Progenitor cell of endocrine pancreas (in vitro differentiated cells): ENCODE measurements around the gene MAD1L1. TPM values are rescaled to one million over a fixed set of nuclear protein-coding genes. Genes with fewer than 3 reads are reported as not detected.

Experiments used
- DNase-seq: peaks from one replicate; pipeline ENCODE4 v3.0.0; 2021; ENCODE audit warnings: low spot score; ENCODE audit not compliant: unreplicated experiment
- H3K27ac Mint-ChIP-seq: 2 replicates; pipeline ENCODE4 v1.8.0; 2021; ENCODE audit warnings: mild to moderate bottlenecking, moderate library complexity, mixed read lengths
- H3K27me3 Mint-ChIP-seq: 2 replicates; pipeline ENCODE4 v1.8.0; 2021; ENCODE audit warnings: mixed read lengths
- H3K36me3 Mint-ChIP-seq: 2 replicates; pipeline ENCODE4 v1.8.0; 2022; ENCODE audit warnings: mixed read lengths; ENCODE audit not compliant: insufficient read depth
- H3K4me1 Mint-ChIP-seq: 2 replicates; pipeline ENCODE4 v1.8.0; 2021; ENCODE audit warnings: low read depth, mixed read lengths
- H3K4me3 Mint-ChIP-seq: 2 replicates; pipeline ENCODE4 v1.8.0; 2021; ENCODE audit warnings: low read depth, mild to moderate bottlenecking, moderate library complexity, mixed read lengths
- H3K9me3 Mint-ChIP-seq: 2 replicates; pipeline ENCODE4 v1.8.0; 2021; ENCODE audit warnings: low read depth, mixed read lengths
- CTCF ChIP-seq: fragments of 200-600 bp; sonication (generic); IDR thresholded peaks from one replicate; pipeline ENCODE4 v1.5.0; 2021; ENCODE audit warnings: antibody characterized with exemption, mild to moderate bottlenecking; ENCODE audit not compliant: unreplicated experiment
- total RNA-seq: library from RNA; stranded (reverse); gene quantifications from 2 replicates; pipeline ENCODE4 v1.2.1, GENCODE V29; 2021

The MAD1L1 gene
- total RNA-seq, 1 donor from 2014 or later, result 49.8 TPM

DNA sequence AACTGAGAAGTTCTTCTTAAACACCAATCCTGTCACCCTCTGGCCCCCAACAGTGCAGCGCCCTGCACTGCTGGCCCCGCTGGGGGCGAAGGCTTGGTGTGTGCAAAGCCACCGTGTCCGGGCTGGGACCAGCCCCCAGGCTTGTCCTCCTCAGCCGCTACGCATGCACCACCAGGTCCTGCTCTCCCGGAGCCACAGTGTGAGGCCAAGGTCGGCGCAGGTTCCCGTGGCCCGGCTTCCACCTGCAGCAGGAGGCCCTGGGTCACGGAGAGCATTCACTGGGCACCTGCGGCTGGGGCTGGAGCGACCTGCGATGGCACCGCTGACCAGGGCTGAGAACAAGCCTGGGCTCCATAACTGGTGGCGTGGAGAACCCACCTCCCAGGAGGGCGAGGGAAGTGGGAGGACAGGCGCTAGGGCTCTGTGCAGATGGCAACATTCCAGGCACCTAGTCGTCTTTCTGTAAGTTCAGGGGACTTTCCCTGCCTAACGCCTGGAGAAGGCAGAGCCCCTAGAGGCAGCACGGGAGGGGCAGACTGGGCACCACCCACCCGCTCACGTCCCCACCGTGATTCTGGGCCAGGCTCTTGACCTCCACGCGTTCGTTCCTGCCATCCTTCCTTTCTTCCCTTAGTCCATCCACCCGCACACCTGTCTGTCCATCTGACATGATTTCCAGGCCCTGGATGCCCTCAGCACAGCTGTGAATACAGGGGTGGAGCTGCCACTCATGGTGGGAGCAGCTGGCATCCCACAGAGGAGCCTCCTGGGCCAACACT, 291.1 kb downstream of the MAD1L1 start:
- Mint-ChIP-seq H3K4me1 (peaks cover 8% of the 10 kb centered on the region), H3K36me3 (peaks cover 8% of the 10 kb centered on the region), H3K4me3 (no peak overlapping the region), H3K27me3 (no peaks in the 10 kb centered on the region), H3K27ac (peak overlapping the region; percentile 83), H3K9me3 (peaks cover 4% of the 10 kb centered on the region)
- no peak for TF ChIP-seq CTCF
- DNase-seq, result no peak

GRCh38 chr7:1940863-1941262, 291.9 kb downstream of the MAD1L1 start:
- no peak for TF ChIP-seq CTCF
- Mint-ChIP-seq H3K4me1 (peaks cover 8% of the 10 kb centered on the region), H3K36me3 (peaks cover 8% of the 10 kb centered on the region), H3K4me3 (no peak overlapping the region), H3K27me3 (no peaks in the 10 kb centered on the region), H3K27ac (no peak overlapping the region), H3K9me3 (peaks cover 4% of the 10 kb centered on the region)
- DNase-seq, result no peak

- Mint-ChIP-seq H3K4me1 (peaks cover 8% of the 10 kb centered on the region), H3K27ac (no peak overlapping the region), H3K36me3 (peaks cover 9% of the 10 kb centered on the region), H3K9me3 (peaks cover 4% of the 10 kb centered on the region), H3K27me3 (no peaks in the 10 kb centered on the region), H3K4me3 (no peak overlapping the region)
- DNase-seq, result no peak
- no peak for TF ChIP-seq CTCF
Measured at GRCh38 chr7:1940402-1940786, 292.4 kb downstream of the MAD1L1 start.

- DNase-seq, result no peak
- peaks cover 4% of the 10 kb centered on the region for H3K9me3 Mint-ChIP-seq
- H3K27me3 Mint-ChIP-seq, result no peaks in the 10 kb centered on the region
- no peak for TF ChIP-seq CTCF
- peaks cover 8% of the 10 kb centered on the region for H3K4me1 Mint-ChIP-seq
- no peak overlapping the region for H3K4me3 Mint-ChIP-seq
- H3K27ac Mint-ChIP-seq, result no peak overlapping the region
- H3K36me3 Mint-ChIP-seq, result peaks cover 11% of the 10 kb centered on the region
Measured at GRCh38 chr7:1939434-1940401, 293.0 kb downstream of the MAD1L1 start.

DNA sequence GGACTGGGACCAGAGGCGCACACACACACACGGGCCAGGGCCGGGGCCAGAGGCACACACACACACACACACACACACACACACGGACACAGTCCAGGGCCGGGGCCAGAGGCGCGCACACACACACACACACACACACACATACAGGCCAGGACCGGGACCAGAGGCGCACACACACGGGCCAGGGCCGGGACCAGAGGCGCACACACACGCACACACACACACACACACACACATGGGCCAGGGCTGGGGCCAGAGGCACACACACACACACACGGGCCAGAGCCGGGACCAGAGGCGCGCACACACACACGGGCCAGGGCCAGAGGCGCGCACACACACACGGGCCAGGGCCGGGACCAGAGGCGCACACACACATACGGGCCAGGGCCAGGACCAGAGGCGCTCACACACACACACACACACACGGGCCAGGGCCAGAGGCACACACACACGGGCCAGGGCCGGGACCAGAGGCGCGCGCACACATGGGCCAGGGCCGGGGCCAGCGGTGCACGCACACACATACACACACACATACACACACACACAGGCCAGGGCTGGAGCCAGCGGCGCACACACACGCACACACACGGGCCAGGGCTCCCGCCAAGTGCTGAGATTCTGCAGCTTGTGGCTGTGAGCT, 293.8 kb downstream of the MAD1L1 start:
- H3K27me3 Mint-ChIP-seq, result no peaks in the 10 kb centered on the region
- peaks cover 8% of the 10 kb centered on the region for H3K4me1 Mint-ChIP-seq
- H3K4me3 Mint-ChIP-seq, result no peak overlapping the region
- no peak for DNase-seq
- H3K9me3 Mint-ChIP-seq, result peaks cover 9% of the 10 kb centered on the region
- no peak overlapping the region for H3K27ac Mint-ChIP-seq
- no peak for TF ChIP-seq CTCF
- peaks cover 17% of the 10 kb centered on the region for H3K36me3 Mint-ChIP-seq
